ENCODE results near the gene PDS5B.
"Not testable (repeated sequence)": the region's sequence is repeated elsewhere in the genome, so short reads cannot be mapped to it uniquely, and the experiment has no call there.

Gene PDS5B

GRCh38 chr13:32647926-32648325 lies 61.7 kb downstream of the PDS5B start:
- DNase-seq (ENCODE audit: low spot score): no peak

GRCh38 chr13:32650705-32651311 lies 64.6 kb downstream of the PDS5B start:
- no peak for DNase-seq (ENCODE audit: low spot score)

- no peak for DNase-seq (ENCODE audit: low spot score)
Measured at GRCh38 chr13:32657309-32657708, 71.1 kb downstream of the PDS5B start.

- no peak for DNase-seq (ENCODE audit: low spot score)
Measured at GRCh38 chr13:32659736-32660135, 73.5 kb downstream of the PDS5B start.

GRCh38 chr13:32660227-32660626 lies 74.0 kb downstream of the PDS5B start:
- no peak for DNase-seq (ENCODE audit: low spot score)

- DNase-seq (ENCODE audit: low spot score): no peak
Measured at GRCh38 chr13:32661685-32662084, 75.4 kb downstream of the PDS5B start.

- DNase-seq (ENCODE audit: low spot score): no peak
Measured at GRCh38 chr13:32663660-32664059, 77.4 kb downstream of the PDS5B start.

- DNase-seq (ENCODE audit: low spot score): no peak
Measured at GRCh38 chr13:32666990-32667571, 80.8 kb downstream of the PDS5B start.

GRCh38 chr13:32669030-32669646 lies 82.9 kb downstream of the PDS5B start:
- no peak for DNase-seq (ENCODE audit: low spot score)

- DNase-seq (ENCODE audit: low spot score): no peak
Measured at GRCh38 chr13:32674503-32674902, 88.3 kb downstream of the PDS5B start.

GRCh38 chr13:32676242-32676641 lies 90.0 kb downstream of the PDS5B start:
- DNase-seq (ENCODE audit: low spot score): no peak

GRCh38 chr13:32682130-32682529 lies 95.9 kb downstream of the PDS5B start:
- no peak for DNase-seq (ENCODE audit: low spot score)

- no peak for DNase-seq (ENCODE audit: low spot score)
Measured at GRCh38 chr13:32682740-32683139, 96.5 kb downstream of the PDS5B start.

- DNase-seq (ENCODE audit: low spot score): no peak
Measured at GRCh38 chr13:32687275-32687674, 101.0 kb downstream of the PDS5B start.

GRCh38 chr13:32695602-32696250 lies 109.5 kb downstream of the PDS5B start:
- DNase-seq (ENCODE audit: low spot score): no peak

GRCh38 chr13:32707471-32707870 lies 121.2 kb downstream of the PDS5B start:
- DNase-seq (ENCODE audit: low spot score): no peak

- DNase-seq (ENCODE audit: low spot score): no peak
Measured at GRCh38 chr13:32713397-32713796, 127.1 kb downstream of the PDS5B start.

GRCh38 chr13:32716201-32716600 lies 129.9 kb downstream of the PDS5B start:
- DNase-seq (ENCODE audit: low spot score): not testable (repeated sequence)

- DNase-seq (ENCODE audit: low spot score): no peak
Measured at GRCh38 chr13:32720026-32720425, 133.8 kb downstream of the PDS5B start.

- DNase-seq (ENCODE audit: low spot score): not testable (repeated sequence)
Measured at GRCh38 chr13:32721131-32722034, 135.1 kb downstream of the PDS5B start.

GRCh38 chr13:32722340-32722739 lies 136.1 kb downstream of the PDS5B start:
- no peak for DNase-seq (ENCODE audit: low spot score)

- no peak for DNase-seq (ENCODE audit: low spot score)
Measured at GRCh38 chr13:32723987-32724386, 137.7 kb downstream of the PDS5B start.

All from HuH-7.5 (cell line).